GM18511 (cell line): Measurements from ENCODE around the gene RNF123.
A peak's percentile ranks its signal among the peaks of the same experiment; 100 is the strongest.
"Not testable (repeated sequence)": the region's sequence is repeated elsewhere in the genome, so short reads cannot be mapped to it uniquely, and the experiment has no call there.

Experiments
- ATAC-seq: cut with Tn5 transposase; IDR thresholded peaks from one replicate; pipeline ENCODE4 v1.9.1; 2021; ENCODE audit warnings: mild to moderate bottlenecking, moderate library complexity; ENCODE audit not compliant: unreplicated experiment

Gene RNF123

GRCh38 chr3:49675912-49676311, 13.4 kb upstream of the RNF123 start:
- ATAC-seq = no peak

- no peak for ATAC-seq
These were observed 8.7 kb upstream of the RNF123 start for GRCh38 chr3:49680493-49681231.

DNA sequence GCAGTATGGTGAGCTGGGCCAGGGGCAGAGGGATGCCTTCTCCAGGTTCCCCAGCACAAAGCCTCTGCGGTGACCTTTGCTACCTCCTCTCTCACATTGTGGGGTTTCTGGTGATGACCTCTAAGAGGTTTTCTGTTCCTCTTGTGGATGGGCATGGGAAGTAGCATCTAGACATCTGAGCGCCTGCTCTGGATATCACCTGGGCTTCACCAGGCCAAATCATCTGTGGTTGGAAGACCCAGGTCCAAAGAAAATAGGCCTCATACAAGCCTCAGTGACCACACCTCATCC, 8.2 kb upstream of the RNF123 start:
- no peak for ATAC-seq

DNA sequence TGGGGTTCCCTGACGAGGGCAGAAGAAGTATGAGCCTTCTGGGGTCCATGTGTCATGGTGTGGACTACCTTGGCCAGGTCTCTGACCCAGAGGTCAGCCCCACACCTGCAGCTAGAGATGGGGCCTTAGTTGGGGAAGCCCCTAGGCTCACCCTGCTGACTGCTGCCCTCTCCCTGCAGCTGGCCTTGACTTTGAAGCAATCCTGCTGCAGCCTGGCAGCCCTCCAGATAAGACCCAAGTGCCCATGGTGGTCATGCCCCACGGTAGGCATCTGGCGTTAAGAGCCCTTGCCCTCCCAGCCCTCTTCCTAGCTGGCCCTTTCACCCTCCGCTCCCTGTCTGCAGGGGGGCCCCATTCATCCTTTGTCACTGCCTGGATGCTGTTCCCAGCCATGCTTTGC, 7.8 kb upstream of the RNF123 start:
- no peak for ATAC-seq

GRCh38 chr3:49683162-49683561, 6.2 kb upstream of the RNF123 start:
- ATAC-seq = no peak

- ATAC-seq = not testable (repeated sequence)
These were observed 4.9 kb upstream of the RNF123 start for GRCh38 chr3:49684453-49684852.

GRCh38 chr3:49685103-49685502, 4.3 kb upstream of the RNF123 start:
- not testable (repeated sequence) for ATAC-seq

GRCh38 chr3:49685846-49686245, 3.5 kb upstream of the RNF123 start:
- not testable (repeated sequence) for ATAC-seq

DNA sequence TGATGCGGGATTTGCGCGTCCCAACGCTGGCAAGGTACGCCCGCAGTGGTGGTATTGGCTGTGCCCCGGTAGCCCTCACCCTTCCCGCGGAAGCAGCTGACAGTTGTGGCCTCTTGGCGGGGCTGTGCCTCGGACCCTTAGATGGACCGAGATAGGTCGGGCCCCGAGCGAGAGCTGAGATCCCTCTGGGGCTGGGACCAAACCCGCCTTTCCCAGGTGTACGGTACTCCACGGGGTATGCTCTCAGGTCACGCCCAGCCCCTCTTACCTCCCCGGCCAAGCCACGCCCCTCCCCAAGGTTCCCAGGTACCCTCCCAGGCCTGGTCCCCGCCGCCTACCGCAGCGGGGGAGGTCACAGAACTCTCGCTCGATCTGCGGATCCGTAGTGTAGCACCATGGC, 3.0 kb upstream of the RNF123 start:
- ATAC-seq = not testable (repeated sequence)

GRCh38 chr3:49686769-49687423, 2.5 kb upstream of the RNF123 start:
- ATAC-seq = not testable (repeated sequence)

GRCh38 chr3:49687424-49687795, 1.9 kb upstream of the RNF123 start:
- ATAC-seq = not testable (repeated sequence)

GRCh38 chr3:49688338-49689045, 865 bp upstream of the RNF123 start:
- peak; percentile 13 for ATAC-seq

DNA sequence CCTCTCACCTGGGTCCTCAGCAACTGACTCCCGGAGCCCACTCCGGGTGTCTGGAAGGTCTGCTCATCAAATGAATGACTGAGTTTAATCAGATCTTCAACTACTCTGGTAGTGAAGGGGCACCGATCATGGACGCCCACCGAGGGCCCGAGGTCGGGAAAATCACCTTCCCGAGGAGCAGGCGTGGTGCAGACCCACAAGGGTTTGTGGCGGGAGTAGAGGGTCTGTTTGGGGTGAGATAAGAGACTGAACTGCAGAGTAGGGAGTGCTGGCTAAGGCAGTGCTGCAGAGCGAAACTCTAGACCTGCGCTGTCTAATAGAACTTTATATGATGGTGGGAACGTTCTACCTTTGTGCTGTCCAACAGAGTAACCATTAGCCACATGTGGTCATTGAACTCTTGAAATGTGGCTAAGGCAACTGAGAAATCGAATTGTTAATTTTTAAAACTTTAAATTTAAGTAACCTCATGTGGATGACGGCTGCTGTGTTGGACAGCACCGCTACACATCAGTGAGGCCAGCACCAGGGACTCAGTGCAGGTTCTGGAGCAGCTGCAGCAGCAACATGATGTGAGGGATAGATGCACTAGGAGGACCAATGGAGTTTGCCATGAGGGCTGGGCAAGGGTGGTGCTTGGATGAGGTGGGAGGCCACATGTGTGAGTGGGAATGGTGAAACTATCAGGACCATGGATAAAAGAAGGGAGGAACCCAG, 709 bp downstream of the RNF123 start:
- not testable (repeated sequence) for ATAC-seq

- ATAC-seq = not testable (repeated sequence)
These were observed 1.5 kb downstream of the RNF123 start for GRCh38 chr3:49690856-49691255.

DNA sequence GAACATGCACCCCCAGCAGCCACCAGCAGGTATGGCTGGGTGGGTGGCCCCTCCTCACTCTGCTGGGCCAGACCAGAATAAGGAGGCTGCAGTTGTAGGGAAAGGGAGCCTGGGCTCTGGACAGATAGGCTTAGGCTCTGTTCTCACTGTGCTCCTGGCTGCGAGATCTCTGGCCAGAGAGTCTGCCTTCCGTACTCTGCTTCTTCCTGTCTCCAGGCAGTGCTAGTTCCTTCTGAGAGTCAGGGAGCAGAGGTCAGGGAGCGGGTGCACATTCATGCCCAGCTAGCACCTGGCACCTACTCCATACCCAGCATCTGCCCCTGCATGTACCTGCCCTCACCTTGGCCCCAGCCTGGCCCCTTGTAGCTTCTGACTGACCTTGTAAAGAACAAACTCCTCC, 2.1 kb downstream of the RNF123 start:
- ATAC-seq = not testable (repeated sequence)

DNA sequence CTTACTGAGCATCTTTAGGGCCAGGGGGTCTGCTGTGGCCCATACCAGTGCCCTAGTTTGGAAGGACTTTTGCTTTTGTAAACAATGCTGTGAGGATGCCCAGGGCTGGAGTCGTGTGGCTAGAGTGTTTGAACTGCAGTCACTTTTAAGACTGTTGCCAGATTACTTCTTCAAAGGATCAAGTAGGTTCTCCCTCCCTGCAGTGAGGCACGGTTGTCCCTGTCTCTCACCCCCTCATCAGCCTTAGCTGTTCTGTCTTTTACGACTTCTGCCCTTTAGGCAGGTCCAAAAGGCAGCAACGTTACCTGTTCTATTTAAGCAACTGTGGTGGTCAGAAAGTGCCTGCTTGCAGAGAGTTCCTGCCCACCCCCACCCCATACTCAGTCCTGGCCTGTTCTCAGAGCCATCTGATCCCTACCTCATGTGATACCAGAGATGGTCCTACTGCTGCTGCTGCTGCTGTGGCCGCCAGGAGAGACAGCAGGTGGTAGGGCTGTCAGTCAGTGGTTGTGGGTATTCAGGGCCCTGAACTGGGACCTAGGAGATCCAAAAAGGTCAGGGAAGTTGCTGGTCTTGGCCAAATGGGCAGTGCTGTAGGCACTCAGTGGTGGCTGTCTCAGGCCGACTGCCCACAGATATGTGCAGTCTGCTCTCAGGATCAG, 5.2 kb downstream of the RNF123 start:
- not testable (repeated sequence) for ATAC-seq

- ATAC-seq = not testable (repeated sequence)
These were observed 6.1 kb downstream of the RNF123 start for GRCh38 chr3:49695350-49696015.

DNA sequence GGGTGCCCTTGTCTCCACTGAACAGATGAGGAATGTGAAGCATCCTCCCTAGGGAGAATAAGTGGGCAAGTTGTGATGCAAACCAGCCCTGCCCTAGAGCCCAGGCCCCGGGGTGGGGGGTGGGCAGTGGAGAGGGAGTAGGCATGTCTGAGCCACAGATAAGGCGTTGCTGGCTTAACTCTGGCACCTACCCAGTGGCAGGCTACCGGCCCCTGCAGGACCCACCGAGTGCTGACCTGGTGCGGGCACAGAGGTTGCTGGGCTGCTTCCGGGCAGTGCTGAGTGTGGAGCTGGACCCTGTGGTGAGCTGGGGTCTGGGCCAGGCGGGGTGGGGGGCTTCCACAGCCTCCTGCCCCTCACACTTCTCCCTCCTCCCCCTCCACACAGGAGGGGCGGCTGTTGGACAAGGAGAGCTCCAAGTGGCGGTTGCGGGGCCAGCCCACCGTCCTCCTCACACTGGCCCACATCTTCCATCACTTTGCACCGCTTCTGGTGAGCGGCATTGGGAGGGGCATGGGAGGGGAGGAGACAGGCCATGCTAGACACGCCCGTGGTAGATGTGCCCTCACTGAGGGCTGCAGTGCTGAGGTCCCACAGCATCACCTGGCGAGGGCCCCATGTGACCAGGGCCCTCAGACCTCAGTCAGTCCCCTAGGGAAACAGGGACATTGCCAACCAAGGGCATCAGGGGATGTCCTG, 10.1 kb downstream of the RNF123 start:
- ATAC-seq = no peak

GRCh38 chr3:49700014-49700413, 10.7 kb downstream of the RNF123 start:
- no peak for ATAC-seq
